ENCODE data around the gene SRR.

The SRR gene

DNA sequence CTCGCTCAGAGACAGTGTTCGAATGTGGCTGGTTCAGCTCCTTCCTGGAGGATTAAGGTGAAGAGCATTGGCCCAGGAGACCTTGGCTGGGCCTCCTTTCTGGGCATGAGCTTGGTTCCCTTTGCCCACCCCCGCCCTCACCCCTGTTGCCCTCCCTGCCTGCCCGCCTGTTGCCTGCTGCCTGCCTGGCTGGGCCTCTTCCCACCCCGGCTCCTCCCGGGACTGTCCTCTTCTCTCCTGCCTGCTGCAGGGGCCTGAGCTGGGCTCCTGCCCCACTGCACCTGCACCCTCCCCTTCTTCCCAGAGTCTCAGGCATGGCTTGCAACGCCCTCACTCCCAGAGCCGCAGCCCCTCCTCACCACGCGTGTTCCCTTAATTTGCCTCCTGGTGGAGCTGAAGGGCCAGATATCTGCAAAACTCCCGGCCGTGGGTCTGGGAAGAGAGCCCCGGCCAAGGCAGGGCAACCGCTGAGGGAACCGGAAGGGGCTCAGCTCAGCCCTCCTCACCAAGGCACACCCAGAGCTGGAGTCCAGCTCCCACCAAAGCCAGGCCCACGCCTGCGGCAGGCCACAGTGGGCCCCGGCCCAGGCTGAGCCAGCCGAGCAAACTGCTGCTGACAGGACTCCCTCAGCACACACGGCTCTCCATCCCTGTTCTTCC lies 65.9 kb downstream of the SRR start:
- in situ Hi-C loops (cut with MboI; ENCODE audit: low sequenced_read_pairs): no loop called here

DNA sequence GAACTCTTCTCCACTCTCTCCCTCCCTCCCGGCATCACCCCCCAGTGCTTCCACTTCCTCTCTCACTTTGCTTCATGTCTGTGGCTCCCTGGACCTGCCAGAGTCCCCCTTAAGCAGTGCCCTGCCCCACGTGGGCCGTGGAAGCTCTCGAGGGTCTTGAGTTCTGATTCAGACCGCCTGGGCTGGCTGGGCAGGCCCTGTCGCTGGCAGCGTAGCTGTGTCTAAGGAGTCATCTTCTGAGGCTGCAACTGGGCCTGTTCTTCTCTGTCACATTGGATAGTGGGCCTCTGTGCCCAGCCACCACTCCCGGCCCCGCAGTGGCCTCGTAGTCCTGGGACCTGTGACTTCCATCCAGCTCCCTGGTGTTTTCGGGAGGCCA lies 66.5 kb downstream of the SRR start:
- in situ Hi-C loops (cut with MboI; ENCODE audit: low sequenced_read_pairs): no loop called here

DNA sequence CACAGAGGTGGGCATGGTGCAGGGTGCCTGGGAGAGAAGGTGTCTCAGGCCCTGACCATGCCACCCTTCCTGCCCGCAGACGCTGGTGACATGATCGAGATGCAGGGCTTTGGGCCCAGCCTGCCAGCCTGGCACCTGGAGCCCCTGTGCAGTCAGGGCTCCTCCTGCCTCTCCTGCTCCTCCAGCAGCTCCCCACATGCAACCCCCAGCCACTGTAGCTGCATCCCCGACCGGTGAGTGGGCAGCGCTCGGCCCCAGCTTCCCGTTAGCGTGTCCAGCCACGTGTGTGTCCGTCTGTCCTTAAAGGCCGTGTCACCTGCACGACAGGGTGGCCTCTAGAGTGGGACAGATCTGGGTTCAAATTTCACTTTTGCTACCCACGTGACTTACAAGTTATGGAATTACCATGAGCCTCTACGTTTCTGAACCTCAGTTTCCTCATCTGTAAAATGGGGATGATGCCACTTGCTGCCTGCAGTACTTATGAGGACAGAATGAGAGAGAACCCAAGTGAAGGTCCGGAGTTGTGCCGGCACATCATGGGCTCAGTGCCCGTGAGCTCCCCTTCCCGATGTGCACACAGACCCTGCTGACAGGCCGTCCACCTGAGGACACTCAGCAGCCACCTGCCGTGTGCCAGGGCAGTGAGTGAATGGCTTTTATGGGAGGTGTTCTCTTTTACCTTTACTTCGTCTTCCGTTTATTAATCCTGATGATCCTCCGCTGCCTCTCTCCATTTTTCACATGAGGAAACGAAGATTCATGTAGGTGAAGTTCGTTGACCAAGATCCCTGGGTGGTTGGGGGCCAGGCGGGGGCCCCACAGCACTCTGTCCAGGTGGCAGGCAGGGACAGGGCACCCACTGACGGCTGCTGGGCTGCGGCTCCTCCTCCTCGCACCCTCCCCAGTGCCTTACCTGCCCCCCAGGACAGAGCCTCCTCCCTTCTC lies 67.7 kb downstream of the SRR start:
- in situ Hi-C loops (cut with MboI; ENCODE audit: low sequenced_read_pairs): no loop called here

DNA sequence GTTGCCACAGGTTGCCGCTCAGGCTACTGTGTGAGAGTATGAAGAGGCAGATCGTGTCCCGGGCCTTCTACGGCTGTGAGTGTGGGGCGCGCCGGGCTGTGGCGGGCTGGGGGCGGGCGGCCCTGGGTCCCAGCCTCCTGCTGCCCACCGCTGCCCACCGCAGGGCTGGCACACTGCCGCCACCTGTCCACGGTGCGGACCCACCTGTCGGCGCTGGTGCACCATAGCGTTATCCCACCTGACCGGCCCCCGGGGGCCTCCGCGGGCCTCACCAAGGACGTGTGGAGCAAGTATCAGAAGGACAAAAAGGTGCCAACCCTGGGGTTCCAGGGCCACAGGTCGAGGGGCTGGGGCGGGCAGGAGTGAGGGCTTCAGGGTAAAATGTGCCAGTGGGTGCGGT lies 68.4 kb downstream of the SRR start:
- in situ Hi-C loops (cut with MboI; ENCODE audit: low sequenced_read_pairs): no loop called here

DNA sequence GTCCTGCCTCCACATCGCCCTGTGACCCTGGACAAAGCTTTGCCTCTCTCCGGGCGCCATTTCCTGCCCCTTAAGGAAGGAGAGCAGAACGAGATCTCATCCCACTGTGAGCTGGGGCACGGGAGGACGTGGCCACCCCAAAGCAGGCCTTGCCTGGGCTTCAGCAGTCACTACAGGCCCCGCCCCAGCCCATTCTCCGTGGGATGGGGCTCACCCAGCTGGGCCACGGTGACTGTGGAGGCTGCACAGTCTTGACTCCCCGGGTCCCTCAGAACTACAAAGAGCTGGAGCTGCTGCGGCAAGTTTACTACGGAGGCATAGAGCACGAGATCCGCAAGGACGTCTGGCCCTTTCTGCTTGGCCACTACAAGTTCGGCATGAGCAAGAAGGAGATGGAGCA lies 68.9 kb downstream of the SRR start:
- in situ Hi-C loops (cut with MboI; ENCODE audit: low sequenced_read_pairs): no loop called here

DNA sequence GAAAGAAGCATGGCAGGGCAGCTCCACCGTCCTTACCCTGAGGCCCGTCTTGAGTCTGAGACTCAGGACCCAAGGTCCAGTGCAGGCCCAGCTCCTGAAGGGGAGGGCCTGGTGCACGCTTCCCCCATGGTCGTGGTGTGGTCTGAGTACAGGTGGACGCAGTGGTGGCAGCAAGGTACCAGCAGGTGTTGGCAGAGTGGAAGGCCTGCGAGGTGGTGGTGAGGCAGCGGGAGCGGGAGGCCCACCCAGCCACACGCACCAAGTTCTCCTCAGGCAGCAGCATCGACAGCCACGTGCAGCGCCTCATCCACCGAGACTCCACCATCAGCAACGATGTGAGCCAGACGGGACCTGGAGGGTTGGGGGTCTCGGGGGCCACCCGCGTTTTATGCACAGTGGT lies 69.4 kb downstream of the SRR start:
- in situ Hi-C loops (cut with MboI; ENCODE audit: low sequenced_read_pairs): no loop called here

All from hTERT RPE-1 (cell line).